KOPT-K1 (cell line): Measurements from ENCODE around the gene CLSTN1.

Source experiments
- H3K27ac ChIP-seq: fragments of 200-600 bp; sonication (generic); 2 replicates; pipeline ENCODE4 v1.5.1; 2016; ENCODE audit warnings: antibody characterized with exemption, mild to moderate bottlenecking, low read depth, low read length; ENCODE audit not compliant: poor library complexity, severe bottlenecking
- H3K36me3 ChIP-seq: fragments of 200-600 bp; sonication (generic); 2 replicates; pipeline ENCODE4 v1.5.1; 2017; ENCODE audit warnings: antibody characterized with exemption, mild to moderate bottlenecking, low read length, moderate library complexity; ENCODE audit not compliant: insufficient read depth
- H3K9me3 ChIP-seq: fragments of 200-600 bp; sonication (generic); 2 replicates; pipeline ENCODE4 v1.5.1; 2017; ENCODE audit warnings: antibody characterized with exemption, low read length, mild to moderate bottlenecking; ENCODE audit not compliant: insufficient read depth, poor library complexity, severe bottlenecking

Gene CLSTN1

DNA sequence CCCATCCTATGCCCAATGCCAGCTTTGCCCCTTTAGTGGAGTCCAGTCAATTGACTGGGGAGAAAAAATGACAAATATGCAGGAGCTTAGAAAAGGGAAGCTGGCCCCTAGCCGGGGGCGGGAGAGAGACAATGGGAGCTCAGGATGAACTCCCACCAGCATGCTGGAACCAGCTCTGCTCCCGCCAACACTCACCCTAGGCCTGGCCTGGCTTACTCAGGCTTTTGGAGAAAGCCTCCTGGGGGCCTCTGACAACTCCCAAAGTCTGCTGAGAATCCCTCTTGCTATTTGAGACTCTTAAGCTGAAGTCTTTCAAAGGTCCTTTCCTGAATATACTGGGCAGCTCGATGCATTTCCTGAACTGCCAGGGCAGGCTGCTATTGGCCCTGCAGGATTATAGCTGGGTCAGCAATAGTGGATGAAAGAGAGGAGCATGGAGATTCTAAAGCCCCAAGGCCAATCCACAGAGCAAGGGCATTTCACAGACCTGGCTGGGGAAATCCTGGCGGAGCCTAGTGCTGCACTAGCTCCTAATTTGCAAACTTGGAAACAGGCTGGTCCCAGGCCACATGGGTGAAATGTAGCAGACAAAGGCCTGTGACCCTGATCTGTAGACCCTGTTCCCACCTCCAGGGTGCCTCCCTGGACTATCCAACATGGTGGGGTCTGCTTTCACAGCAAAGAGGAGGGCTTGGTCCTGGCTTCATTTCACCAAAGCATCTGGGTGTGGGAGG lies 35.7 kb upstream of the CLSTN1 start:
- H3K36me3 ChIP-seq = no peaks in the 10 kb centered on the region
- H3K27ac ChIP-seq = no peak overlapping the region
- H3K9me3 ChIP-seq = peaks cover under 1% of the 10 kb centered on the region

DNA sequence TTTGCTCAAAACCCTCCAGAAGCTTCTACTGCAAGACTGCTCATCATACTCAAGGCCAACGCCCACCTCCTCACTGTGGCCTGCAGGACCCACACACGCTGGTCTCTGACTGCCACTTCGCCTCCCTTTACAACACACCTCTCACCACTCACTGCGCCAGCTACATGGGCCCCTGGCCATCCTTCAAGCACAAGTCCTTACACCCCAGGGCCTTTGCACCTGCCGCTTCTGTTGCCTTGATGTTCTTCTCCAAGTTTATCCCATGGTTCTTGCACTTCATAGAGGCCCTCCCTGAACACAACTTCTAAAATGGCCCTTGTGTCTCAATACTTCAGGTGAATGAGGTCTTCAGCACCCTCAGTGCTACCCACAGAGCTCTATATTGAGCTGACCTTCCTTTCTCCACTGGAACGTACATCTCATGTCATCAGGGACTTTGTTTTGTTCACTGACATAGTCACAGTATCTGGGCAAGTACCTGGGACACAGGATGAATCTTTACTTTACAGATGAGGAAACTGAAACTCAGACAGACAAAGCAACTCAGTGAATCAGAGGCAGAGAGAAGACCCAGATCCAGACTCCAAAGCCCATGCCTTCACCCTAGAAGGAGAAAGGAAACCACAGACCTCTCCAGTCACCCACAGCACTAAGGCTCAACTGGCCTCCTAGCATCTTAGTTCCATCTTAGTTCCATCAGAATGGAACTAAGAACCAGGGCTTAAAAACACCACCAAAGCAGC lies 34.7 kb upstream of the CLSTN1 start:
- peaks cover 10% of the 10 kb centered on the region for H3K9me3 ChIP-seq
- H3K27ac ChIP-seq = no peak overlapping the region
- no peaks in the 10 kb centered on the region for H3K36me3 ChIP-seq

- Histone ChIP-seq H3K27ac (no peak overlapping the region), H3K9me3 (peaks cover 14% of the 10 kb centered on the region), H3K36me3 (no peaks in the 10 kb centered on the region)
These were observed 31.4 kb upstream of the CLSTN1 start for GRCh38 chr1:9855186-9855585.

GRCh38 chr1:9853249-9853595 lies 29.5 kb upstream of the CLSTN1 start:
- Histone ChIP-seq H3K36me3 (no peaks in the 10 kb centered on the region), H3K9me3 (peaks cover 14% of the 10 kb centered on the region), H3K27ac (no peak overlapping the region)

DNA sequence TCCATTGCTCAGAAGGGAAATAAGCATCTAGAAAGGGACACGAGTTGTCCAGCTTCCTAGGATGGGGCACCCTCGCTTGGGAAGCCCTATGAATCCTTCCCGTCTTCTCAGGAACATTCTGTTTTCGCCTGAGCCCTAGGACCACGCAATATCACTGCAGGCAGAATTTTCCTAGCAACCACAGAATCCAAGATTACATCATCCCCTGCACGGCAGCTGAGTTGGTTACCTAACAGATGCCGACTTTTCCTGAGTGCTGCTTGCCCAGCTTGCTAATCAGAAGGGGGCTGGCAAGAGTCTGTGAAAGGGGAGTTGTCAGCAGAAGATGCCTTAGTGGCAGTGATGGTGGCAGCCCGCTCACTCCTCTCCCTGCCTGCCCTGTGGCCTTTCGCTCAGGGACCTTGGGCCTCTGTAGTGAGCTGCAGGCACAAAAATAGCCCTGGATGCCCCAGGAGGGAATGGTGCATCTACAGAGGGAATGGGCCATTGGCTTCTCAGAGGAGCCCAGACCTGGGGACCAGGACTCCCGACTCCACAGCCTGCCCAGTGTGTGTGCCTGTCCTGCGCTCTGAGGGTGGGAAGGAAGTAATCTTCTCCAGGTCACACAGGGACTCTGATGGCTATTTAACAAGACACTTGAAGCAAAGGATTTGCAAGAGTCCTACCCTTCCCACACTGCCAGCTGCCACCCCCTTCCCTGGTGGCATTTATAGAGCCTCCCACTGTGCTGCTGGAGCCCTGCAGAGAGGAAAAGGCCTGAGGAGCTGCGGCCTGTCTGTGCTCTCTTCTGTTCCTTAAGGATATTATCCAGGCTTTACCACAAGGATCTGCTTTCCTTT lies 28.9 kb upstream of the CLSTN1 start:
- no peaks in the 10 kb centered on the region for H3K36me3 ChIP-seq
- peaks cover 14% of the 10 kb centered on the region for H3K9me3 ChIP-seq
- no peak overlapping the region for H3K27ac ChIP-seq

GRCh38 chr1:9852004-9852403 lies 28.2 kb upstream of the CLSTN1 start:
- H3K27ac ChIP-seq = no peak overlapping the region
- peaks cover 14% of the 10 kb centered on the region for H3K9me3 ChIP-seq
- no peaks in the 10 kb centered on the region for H3K36me3 ChIP-seq

DNA sequence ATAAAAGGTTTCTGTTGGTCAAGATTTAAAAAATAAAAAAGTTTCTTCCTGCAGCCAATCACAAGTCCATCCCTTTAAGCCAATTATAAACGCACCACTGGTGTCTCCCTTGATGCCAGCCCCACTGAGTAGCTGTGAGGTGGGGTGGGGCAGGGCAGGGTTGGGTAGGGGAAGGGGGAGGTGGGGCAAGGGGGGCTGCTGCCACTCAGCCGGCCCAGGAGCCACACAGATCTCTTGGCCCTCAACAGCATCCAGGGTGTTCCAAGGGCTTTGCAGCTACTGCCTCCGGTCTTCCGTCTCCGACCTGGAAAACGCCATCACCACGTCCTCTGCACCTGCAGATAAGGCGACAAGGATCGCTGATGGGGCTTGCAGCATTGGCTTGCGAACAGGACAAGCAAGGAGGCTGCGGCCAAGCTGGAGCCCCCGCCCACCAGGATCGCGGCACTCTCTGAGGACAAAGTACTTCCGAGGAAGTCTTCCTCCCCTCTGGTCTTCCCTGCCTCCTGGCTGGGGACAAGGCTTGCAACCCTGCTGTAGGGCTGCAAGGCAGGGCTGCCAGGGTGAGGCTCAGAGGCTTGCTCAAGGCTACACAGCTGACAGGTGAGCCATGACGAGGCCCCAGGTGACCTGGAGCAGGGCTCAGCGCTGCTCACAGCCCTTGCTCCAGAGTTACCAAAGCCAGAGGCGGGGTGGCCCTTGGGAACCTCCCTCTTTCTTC lies 26.8 kb upstream of the CLSTN1 start:
- H3K27ac ChIP-seq = peak overlapping the region; percentile 79
- H3K9me3 ChIP-seq = peaks cover 14% of the 10 kb centered on the region
- H3K36me3 ChIP-seq = no peaks in the 10 kb centered on the region

DNA sequence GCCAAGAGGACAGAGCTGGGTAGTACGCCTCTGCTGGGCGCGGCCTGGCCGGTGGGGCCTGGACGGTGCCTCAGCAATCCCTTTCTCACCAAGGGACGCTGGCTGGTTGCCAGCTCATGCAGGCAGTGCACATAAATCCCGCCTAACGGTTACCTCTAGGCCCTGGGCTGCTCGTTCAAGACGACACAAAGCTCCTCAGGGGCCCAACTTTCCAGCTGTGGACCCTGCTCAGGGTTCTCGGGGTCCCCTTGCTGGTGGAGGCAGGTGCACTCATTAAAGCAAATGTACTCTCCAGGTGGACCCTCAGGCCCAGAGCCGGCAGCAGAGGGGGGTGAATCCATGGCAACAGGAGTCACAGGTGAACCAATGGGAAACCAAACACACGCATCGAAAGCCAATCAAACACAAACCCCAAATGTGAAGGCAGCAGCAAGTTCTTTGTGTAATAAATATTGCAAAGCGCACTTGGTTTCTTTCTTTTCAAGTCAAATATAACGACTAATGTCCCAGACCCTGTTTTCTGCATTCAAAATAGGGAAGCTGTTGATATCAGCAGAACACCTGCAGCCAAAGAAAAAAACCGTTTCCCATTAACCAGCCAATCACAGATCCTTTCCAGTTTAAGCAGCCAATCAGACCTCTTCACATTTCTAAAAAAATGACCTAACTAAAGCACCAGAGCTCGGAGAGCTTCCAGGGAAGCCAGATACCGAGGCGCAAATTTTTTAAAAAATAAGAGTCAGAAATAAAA lies 26.1 kb upstream of the CLSTN1 start:
- Histone ChIP-seq H3K9me3 (peaks cover 14% of the 10 kb centered on the region), H3K36me3 (no peaks in the 10 kb centered on the region), H3K27ac (peak overlapping the region; percentile 79)

DNA sequence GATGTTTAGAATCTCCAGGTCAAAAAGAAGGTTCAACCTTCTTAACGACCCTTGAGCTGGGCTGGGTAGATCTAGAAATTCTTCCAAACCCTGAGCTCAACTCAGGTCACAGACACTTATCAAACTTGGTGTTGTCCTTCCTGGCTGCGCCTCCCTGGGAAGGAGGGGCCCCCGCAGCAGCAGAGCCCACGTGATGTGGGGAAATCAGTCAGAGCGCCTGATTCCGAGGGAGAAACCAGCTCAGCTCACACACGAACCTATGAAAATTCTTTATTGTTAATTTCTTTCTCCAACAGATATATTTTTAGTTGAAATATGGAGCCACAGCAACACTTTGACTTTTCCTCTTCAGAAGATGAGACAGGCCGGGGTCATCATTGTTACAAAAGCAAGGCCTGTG lies 24.3 kb upstream of the CLSTN1 start:
- Histone ChIP-seq H3K9me3 (no peaks in the 10 kb centered on the region), H3K36me3 (no peaks in the 10 kb centered on the region), H3K27ac (no peak overlapping the region)

DNA sequence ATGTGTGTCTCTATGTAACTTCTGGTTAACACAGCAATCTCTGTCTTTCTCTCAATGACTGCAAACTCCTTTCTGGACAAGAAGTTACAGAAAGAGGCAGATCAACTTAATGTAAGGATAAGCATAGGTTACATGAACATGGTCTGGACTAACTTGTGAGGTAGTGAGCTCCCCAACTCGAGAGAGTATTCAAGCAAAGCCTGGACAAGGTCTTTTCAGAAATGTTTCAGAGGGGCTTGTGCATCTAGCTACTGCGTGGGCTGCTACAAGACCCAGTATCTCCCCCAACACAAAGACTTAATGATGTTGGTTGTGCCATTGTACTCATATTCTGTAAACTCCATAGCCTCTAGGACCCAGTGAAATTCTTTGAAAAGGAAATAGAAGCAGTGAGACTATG lies 23.5 kb upstream of the CLSTN1 start:
- H3K9me3 ChIP-seq = no peaks in the 10 kb centered on the region
- no peak overlapping the region for H3K27ac ChIP-seq
- H3K36me3 ChIP-seq = no peaks in the 10 kb centered on the region

DNA sequence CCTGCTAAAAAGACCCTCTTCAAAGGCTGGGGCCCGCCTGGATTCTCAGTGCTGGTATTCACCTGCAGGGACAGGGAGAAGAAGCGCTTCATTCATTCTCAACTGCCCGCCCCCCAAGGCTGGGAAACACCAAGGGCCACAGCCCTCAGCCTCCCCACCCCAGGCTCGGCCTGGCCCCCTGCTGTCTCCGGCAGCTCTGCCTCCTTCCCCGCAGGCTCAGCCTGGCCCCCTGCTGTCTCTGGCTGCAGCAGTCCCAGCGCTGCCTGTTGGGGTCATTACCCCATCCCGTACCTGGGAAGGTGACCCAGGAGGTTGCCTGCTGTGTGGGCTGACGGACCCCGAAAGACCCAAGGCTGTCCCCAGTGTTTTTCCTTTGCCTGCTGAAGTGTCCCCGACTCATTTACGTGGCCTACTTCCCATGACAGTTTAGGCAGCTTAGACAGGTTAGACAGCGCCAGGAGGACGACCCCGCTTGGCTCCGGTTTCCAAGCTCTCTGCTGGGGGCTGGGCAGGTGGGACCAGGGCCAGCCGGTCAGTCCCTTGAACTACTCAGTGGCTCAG lies 22.9 kb upstream of the CLSTN1 start:
- no peaks in the 10 kb centered on the region for H3K36me3 ChIP-seq
- no peak overlapping the region for H3K27ac ChIP-seq
- H3K9me3 ChIP-seq = no peaks in the 10 kb centered on the region

DNA sequence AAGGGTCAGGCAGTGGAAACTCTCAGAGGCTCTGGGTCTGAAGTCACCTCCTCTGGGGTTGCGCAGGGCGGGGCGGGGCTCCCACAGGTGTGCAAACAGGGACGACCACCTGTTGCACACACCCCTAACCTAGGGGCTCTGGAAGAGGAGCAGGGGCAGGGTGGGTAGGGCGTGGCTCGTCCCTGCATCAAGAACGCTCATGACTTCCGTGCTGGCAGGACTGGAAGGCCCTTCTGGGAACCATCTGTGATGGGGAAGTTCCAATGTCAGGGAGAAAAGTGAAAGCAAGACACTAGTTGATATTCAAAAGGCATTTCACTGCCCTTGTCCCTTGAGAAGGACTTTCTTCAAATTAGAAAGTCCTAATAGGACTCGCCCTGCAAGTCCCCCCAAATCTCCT lies 22.1 kb upstream of the CLSTN1 start:
- Histone ChIP-seq H3K9me3 (no peaks in the 10 kb centered on the region), H3K36me3 (no peaks in the 10 kb centered on the region), H3K27ac (no peak overlapping the region)

DNA sequence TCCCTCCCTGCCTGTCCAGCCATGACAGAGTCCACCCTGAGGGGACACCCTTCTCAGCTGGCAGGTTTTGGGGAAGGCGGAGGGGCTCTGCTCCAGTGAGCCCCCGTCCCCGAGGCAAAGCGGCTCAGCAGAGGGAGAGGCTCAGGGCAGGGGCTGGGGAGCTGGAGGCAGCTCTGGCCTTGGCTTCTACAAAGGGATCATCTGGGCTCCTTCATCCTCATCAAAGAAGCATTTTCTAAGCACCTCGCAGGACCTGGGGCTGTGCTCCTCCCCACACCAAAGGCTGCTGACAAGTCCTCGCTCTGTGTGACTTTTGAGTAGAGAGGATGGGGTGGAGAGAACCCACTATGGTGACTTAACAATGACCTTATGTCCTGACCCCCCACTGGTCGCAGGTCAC lies 21.0 kb upstream of the CLSTN1 start:
- H3K27ac ChIP-seq = no peak overlapping the region
- H3K9me3 ChIP-seq = no peaks in the 10 kb centered on the region
- H3K36me3 ChIP-seq = no peaks in the 10 kb centered on the region

- Histone ChIP-seq H3K9me3 (no peaks in the 10 kb centered on the region), H3K36me3 (no peaks in the 10 kb centered on the region), H3K27ac (no peak overlapping the region)
These were observed 20.3 kb upstream of the CLSTN1 start for GRCh38 chr1:9844106-9844505.
